Measurements from ENCODE around the gene MT1A. TPM values are rescaled to one million over a fixed set of nuclear protein-coding genes. Genes with fewer than 3 reads are reported as not detected.

MT1A gene
- total RNA-seq, 1 experiment from 2014 or later, result not detected

GRCh38 chr16:56679818-56680217 lies 41.4 kb downstream of the MT1A start:
- ChIA-PET RAD21 (ENCODE audit: low non-redundant PET in 1 of 2, low total read pairs in 2 of 2, uncharacterized antibody in 2 of 2, unreplicated experiment in 2 of 2) (interaction anchor here in 1 of 2 experiments (0.7 to 0.8 kb wide), 2 partner anchors 53 to 54 kb away, joined by 3 read pairs; partner anchors contain the start of gene MT1E), POLR2A (interaction anchor here (0.8 to 1.8 kb wide), 5 partner anchors 25 to 73 kb away, joined by 3 to 6 read pairs (median 4); partner anchors contain the start of genes MT1E and MT2A), CTCF (interaction anchor here (1.4 kb wide), 1 partner anchor 76 kb away, joined by 3 read pairs; no protein-coding TSS in a partner anchor)
- no peak overlapping the region for H3K27ac ChIP-seq (ENCODE audit: low read depth, low read length)
- H3K79me2 ChIP-seq (ENCODE audit: insufficient read depth, low read length), result no peaks in the 10 kb centered on the region
- ATAC-seq (peak; percentile 33; the same call in 1 of the 2 replicates), DNase-seq (ENCODE audit: low read depth, low spot score) (peak; percentile 65)
- intact Hi-C loops (cut with micrococcal nuclease), result loop anchor here (5.0 kb wide), 2 partner anchors 53 to 1178 kb away; partner anchors contain the start of gene MT1E
- H4K20me1 ChIP-seq (ENCODE audit: insufficient read depth), result no peaks in the 10 kb centered on the region
- peak overlapping the region; percentile 51 for H3K4me2 ChIP-seq (ENCODE audit: low read length)
- no peaks in the 10 kb centered on the region for H3K27me3 ChIP-seq (ENCODE audit: insufficient read depth, low read length)
- H3K36me3 ChIP-seq (ENCODE audit: control insufficient read depth in 1 of 2, insufficient read depth in 2 of 2, low read length in 2 of 2), result no peaks in the 10 kb centered on the region
- BruUV-seq (replicated peaks), result no TSS peak
- H3K9me2 ChIP-seq (ENCODE audit: insufficient read depth), result no peaks in the 10 kb centered on the region
- no peak overlapping the region for H3K9ac ChIP-seq (ENCODE audit: low read length)
- peaks cover 13 to 32% of the 10 kb centered on the region in 2 experiments; a peak in 3 of 4 replicates for H3K4me1 ChIP-seq (ENCODE audit: control insufficient read depth in 1 of 2, insufficient read depth in 2 of 2, low read length in 2 of 2)
- H3K4me3 ChIP-seq (replicated peaks in 1 of 2; ENCODE audit: low read depth in 1 of 2, low read length in 2 of 2), result no peak overlapping the region
- H2AFZ ChIP-seq (ENCODE audit: low read depth, low read length, poor library complexity, severe bottlenecking), result peak overlapping the region; percentile 57
- H3K9me3 ChIP-seq (ENCODE audit: control insufficient read depth in 1 of 2, insufficient read depth in 1 of 2, low read depth in 1 of 2, low read length in 2 of 2), result no peaks in the 10 kb centered on the region
- 0 out of 2 replicates have a peak, but pooled peaks have one; percentile 34 for TF ChIP-seq SIN3A (IDR thresholded peaks at IDR 0.05; ENCODE audit: low read depth)
- TF ChIP-seq YY1 (IDR thresholded peaks at IDR 0.05; ENCODE audit: extremely low read depth, insufficient replicate concordance, low read depth, low read length), result no peak
- no peak for TF ChIP-seq REST (IDR thresholded peaks at IDR 0.05; ENCODE audit: low read depth)
- peak; percentile 80 for TF ChIP-seq MAX (IDR thresholded peaks at IDR 0.05)
- TF ChIP-seq ELF1 (IDR thresholded peaks at IDR 0.05; ENCODE audit: borderline replicate concordance, low read depth), result no peak
- no peak for TF ChIP-seq ZFX (IDR thresholded peaks at IDR 0.05)
- peak; percentile 76 for TF ChIP-seq SP1 (IDR thresholded peaks at IDR 0.05; ENCODE audit: low read depth)
- TF ChIP-seq SRF (IDR thresholded peaks at IDR 0.05; ENCODE audit: low read depth), result no peak
- TF ChIP-seq EZH2phosphoT487 (IDR thresholded peaks at IDR 0.05; ENCODE audit: borderline replicate concordance), result no peak
- TF ChIP-seq CTCF (IDR thresholded peaks at IDR 0.05 in 2 of 3, conservative IDR thresholded peaks at IDR 0.05 in 1 of 3; ENCODE audit: borderline replicate concordance in 1 of 3, insufficient read depth in 1 of 3, low read depth in 2 of 3, low read length in 2 of 3), result no peak
- TF ChIP-seq ZBTB33 (IDR thresholded peaks at IDR 0.05; ENCODE audit: extremely low read depth, insufficient replicate concordance, low read length), result no peak
- TF ChIP-seq EZH2 (IDR thresholded peaks at IDR 0.05), result no peak
- TF ChIP-seq ATF3 (IDR thresholded peaks at IDR 0.05), result no peak
- TF ChIP-seq POLR2AphosphoS5 (IDR thresholded peaks at IDR 0.05; ENCODE audit: low read depth, low read length), result peak; percentile 60
- TF ChIP-seq CBX3 (IDR thresholded peaks at IDR 0.05; ENCODE audit: low read depth), result 0 out of 2 replicates have a peak, but pooled peaks have one; percentile 52
- TF ChIP-seq EGR1 (IDR thresholded peaks at IDR 0.05; ENCODE audit: low read depth), result no peak
- TF ChIP-seq ZNF274 (IDR thresholded peaks at IDR 0.05; ENCODE audit: low read depth, low read length), result no peak
- peak; percentile 78 for TF ChIP-seq JUND (IDR thresholded peaks at IDR 0.05)
- no peak for TF ChIP-seq RAD21 (IDR thresholded peaks at IDR 0.05; ENCODE audit: low read depth)
- TF ChIP-seq POLR2A (IDR thresholded peaks at IDR 0.05; ENCODE audit: borderline replicate concordance, extremely low read depth, insufficient read depth, insufficient read length), result no peak
- peak; percentile 68 for TF ChIP-seq FOSL1 (IDR thresholded peaks at IDR 0.05; ENCODE audit: low read depth)

Data from HCT116 (cell line).